ENCODE results near the gene RASL10B. TPM values are rescaled to one million over a fixed set of nuclear protein-coding genes. Genes with fewer than 3 reads are reported as not detected.
"Not testable (repeated sequence)": the region's sequence is repeated elsewhere in the genome, so short reads cannot be mapped to it uniquely, and the experiment has no call there.

The RASL10B gene
- total and polyA plus RNA-seq, 5 experiments from 2014 or later = 0.06 to 0.57 (median 0.38) TPM; not detected in 2

DNA sequence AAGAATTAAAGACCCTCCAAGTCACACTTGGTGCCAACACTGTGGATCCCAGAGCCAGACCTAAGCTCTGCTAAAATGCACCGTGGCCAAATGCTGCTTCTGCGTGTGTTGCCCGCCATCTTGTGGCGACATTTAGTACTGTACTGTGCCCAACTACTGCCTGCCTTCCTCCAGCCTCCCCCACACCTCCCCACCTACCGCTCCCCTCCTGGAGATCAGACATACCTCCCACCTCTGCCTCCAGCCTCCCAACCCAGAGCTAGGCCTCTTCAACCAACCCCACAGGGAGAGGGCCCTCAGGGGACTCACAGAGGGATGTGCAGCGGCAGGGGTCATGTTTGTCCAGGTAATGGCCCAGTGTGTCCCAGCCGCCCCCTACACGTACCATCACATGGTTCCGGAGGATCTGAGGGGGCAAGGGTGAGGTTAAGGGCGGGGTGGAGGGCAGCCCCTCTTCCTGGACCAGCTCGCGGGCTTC is 16.1 kb downstream of the RASL10B start:
- DNase-seq = peak; percentile 66 to 87 (median 77)
- Mint-ChIP-seq H3K4me1 (peaks cover 0 to 12% (median 7%) of the 10 kb centered on the region in 4 donors), H3K9me3 (peaks cover 0 to 2% (median 0%) of the 10 kb centered on the region in 9 donors), H3K4me3 (no peak overlapping the region), H3K36me3 (no peaks in the 10 kb centered on the region), H3K27ac (peak overlapping the region in 1 of 10 donors; percentile 29), H3K27me3 (peaks cover 25 to 60% (median 39%) of the 10 kb centered on the region in 5 donors)
- ATAC-seq = peak; percentile 96 to 99
- POLR2A ChIA-PET = interaction anchor here (0.6 to 1.6 kb wide), 5 partner anchors 15 to 581 kb away, joined by 3 to 5 read pairs (median 3); partner anchors contain the start of gene RASL10B

DNA sequence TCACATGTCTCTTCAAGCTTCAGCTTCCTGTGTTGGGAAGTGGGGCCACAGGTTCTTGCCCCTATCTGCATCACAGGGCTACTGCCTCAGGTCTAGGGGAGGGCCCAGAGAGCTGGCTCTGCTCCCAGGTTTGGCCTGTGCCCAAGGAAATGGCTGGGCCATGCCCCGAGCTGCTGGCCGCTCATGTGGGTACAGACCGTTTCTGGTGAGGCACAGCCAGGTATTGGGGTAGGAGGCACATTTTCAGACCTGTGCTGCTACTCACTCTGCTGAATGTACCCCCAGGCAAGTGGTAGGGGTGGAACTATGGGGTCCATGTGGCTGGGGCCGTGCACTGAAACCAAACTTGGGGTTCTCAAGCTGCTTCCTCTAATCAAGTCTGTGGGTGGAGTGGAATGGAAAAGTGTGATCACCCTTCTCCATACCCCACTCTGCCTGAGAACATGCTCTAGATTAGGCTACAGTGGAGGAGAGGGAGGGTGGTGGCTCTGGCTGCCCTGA is 17.0 kb downstream of the RASL10B start:
- H3K27me3 Mint-ChIP-seq = peaks cover 25 to 55% (median 39%) of the 10 kb centered on the region in 5 donors
- POLR2A ChIA-PET = interaction anchor here (1.4 kb wide), 1 partner anchor 16 kb away, joined by 5 read pairs; the partner anchor contains the start of gene RASL10B

GRCh38 chr17:35748979-35749378 is 17.5 kb downstream of the RASL10B start:
- DNase-seq (peak in 1 of 10 donors; percentile 6), ATAC-seq (no peak)
- no peaks in the 10 kb centered on the region for H3K36me3 Mint-ChIP-seq
- H3K4me3 Mint-ChIP-seq = peak overlapping the region in 2 of 10 donors; percentile 4 to 8
- peaks cover 0 to 2% (median 0%) of the 10 kb centered on the region in 9 donors for H3K9me3 Mint-ChIP-seq
- H3K4me1 Mint-ChIP-seq = peaks cover 0 to 12% (median 7%) of the 10 kb centered on the region in 4 donors
- peaks cover 25 to 50% (median 35%) of the 10 kb centered on the region in 5 donors for H3K27me3 Mint-ChIP-seq
- H3K27ac Mint-ChIP-seq = no peak overlapping the region
- POLR2A ChIA-PET = interaction anchor here (1.4 kb wide), 1 partner anchor 17 kb away, joined by 5 read pairs; the partner anchor contains the start of gene RASL10B

More for the DNA sequence above, 17.0 kb downstream of the RASL10B start:
- DNase-seq (peak in 1 of 10 donors; percentile 61), ATAC-seq (no peak)
- no peaks in the 10 kb centered on the region for H3K36me3 Mint-ChIP-seq
- H3K27ac Mint-ChIP-seq = no peak overlapping the region
- H3K4me3 Mint-ChIP-seq = no peak overlapping the region
- H3K9me3 Mint-ChIP-seq = peaks cover 0 to 2% (median 0%) of the 10 kb centered on the region in 9 donors
- H3K4me1 Mint-ChIP-seq = peaks cover 0 to 12% (median 7%) of the 10 kb centered on the region in 4 donors

DNA sequence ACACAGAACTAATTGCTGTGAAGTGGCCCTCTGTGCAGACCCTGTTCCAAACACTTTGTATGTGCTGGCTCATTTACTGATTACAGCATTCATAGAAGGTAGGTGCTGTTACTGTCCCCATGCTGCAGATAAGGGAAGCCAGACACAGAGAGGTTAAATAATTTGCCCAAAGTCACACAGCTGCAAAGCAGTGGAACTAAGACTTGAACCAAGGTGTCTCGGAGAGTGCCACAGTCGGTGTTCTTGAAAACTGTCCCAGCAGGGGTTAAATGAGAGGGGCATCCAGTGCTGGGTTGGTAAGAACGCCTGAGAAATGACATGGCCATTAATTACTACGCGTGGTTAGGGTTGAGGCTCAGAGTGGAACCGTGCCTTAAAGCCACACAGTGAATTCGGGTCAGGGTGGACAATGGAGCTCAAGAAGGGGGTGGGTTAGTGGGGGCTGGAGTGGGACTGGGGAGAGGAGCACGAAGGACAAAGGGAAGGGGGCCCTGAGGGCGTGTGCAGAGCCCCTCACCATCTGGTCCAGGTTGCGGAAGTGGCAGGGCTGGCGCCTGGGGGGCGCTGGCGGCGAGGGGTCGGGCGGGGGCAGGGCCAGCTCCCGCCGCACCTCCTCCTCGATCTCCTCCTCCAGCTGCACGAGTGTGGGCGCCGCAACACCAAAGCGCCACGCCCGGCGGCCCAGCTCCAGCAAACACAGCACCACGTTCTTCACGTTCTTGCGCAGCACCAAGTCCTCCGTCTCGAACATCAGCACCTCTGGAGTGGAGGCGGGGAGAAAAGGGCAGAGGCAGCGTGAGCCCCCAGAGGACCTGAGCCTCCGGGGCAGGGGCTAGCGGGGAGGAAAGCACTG is 18.3 kb downstream of the RASL10B start:
- DNase-seq (no peak), ATAC-seq (peak in 1 of 2 donors; percentile 41)
- Mint-ChIP-seq H3K27ac (no peak overlapping the region), H3K4me1 (peaks cover under 1 to 12% (median 7%) of the 10 kb centered on the region in 4 donors), H3K9me3 (peaks cover 0 to 2% (median 0%) of the 10 kb centered on the region in 9 donors), H3K36me3 (no peaks in the 10 kb centered on the region), H3K27me3 (peaks cover 23 to 45% (median 33%) of the 10 kb centered on the region in 5 donors), H3K4me3 (peak overlapping the region in 5 of 10 donors; percentile 30 to 58 (median 45))
- POLR2A ChIA-PET = interaction anchor here (0.6 kb wide), 1 partner anchor 13 kb away, joined by 6 read pairs; no protein-coding TSS in a partner anchor

GRCh38 chr17:35750526-35751395 is 19.3 kb downstream of the RASL10B start:
- peaks cover 3 to 12% (median 8%) of the 10 kb centered on the region in 4 donors for H3K4me1 Mint-ChIP-seq
- H3K27ac Mint-ChIP-seq = peak overlapping the region in 1 of 10 donors; percentile 11
- peak in 1 of 10 donors; percentile 50 for DNase-seq
- POLR2A ChIA-PET = interaction anchor here (0.6 kb wide), 1 partner anchor 12 kb away, joined by 6 read pairs; no protein-coding TSS in a partner anchor
- H3K9me3 Mint-ChIP-seq = peaks cover 0 to 2% (median 0%) of the 10 kb centered on the region in 9 donors
- no peak for ATAC-seq
- peak overlapping the region in 2 of 10 donors; percentile 20 to 58 for H3K4me3 Mint-ChIP-seq
- H3K27me3 Mint-ChIP-seq = peaks cover 23 to 45% (median 33%) of the 10 kb centered on the region in 5 donors
- peaks cover 0 to 2% (median 0%) of the 10 kb centered on the region in 3 donors for H3K36me3 Mint-ChIP-seq

DNA sequence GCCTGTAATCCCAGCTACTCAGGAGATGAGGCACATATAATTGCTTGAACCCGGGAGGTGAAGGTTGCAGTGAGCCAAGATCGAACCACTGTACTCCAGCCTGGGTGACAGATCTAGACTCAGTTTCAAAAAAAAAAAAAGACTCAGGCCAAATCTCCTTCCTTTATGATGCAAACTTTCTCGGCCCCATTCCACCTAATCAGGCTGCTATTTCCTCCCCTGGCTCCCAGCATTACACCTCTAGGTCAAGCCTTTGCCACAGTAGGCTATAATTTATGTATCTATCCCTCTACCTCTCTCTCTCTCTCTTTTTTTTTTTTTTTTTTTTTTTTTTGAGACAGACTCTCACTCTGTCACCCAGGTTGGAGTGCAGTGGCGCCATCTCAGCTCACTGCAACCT is 20.1 kb downstream of the RASL10B start:
- Mint-ChIP-seq H3K27ac (peak overlapping the region in 1 of 10 donors; percentile 8), H3K4me1 (peaks cover 3 to 12% (median 8%) of the 10 kb centered on the region in 4 donors), H3K27me3 (peaks cover 23 to 45% (median 33%) of the 10 kb centered on the region in 5 donors)
- H3K4me3 Mint-ChIP-seq, POLR2A ChIA-PET, DNase-seq, ATAC-seq, H3K9me3 Mint-ChIP-seq, H3K36me3 Mint-ChIP-seq: not testable (repeated sequence)

DNA sequence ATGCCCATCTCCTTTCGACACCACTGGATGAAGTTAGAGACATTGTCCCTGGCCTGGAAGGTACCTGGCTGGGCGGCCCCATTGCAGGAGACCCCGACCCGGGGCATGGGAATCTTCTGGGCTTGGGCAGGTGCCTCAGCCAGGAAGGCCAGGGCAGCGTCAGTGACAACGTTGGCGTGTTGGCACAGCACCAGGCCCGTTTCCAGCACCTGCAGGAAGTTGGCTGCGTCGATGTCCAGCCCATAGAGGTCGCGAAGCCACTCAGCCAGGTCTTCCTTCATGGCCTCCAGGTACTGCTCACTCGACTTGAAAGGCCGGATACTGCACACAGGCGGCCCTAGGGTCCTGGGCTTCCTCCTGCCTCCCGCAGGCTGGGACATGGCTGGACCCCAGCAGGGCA is 21.0 kb downstream of the RASL10B start:
- Mint-ChIP-seq H3K27me3 (peaks cover 21 to 43% (median 32%) of the 10 kb centered on the region in 5 donors), H3K27ac (no peak overlapping the region)
- POLR2A ChIA-PET = no interaction called here

DNA sequence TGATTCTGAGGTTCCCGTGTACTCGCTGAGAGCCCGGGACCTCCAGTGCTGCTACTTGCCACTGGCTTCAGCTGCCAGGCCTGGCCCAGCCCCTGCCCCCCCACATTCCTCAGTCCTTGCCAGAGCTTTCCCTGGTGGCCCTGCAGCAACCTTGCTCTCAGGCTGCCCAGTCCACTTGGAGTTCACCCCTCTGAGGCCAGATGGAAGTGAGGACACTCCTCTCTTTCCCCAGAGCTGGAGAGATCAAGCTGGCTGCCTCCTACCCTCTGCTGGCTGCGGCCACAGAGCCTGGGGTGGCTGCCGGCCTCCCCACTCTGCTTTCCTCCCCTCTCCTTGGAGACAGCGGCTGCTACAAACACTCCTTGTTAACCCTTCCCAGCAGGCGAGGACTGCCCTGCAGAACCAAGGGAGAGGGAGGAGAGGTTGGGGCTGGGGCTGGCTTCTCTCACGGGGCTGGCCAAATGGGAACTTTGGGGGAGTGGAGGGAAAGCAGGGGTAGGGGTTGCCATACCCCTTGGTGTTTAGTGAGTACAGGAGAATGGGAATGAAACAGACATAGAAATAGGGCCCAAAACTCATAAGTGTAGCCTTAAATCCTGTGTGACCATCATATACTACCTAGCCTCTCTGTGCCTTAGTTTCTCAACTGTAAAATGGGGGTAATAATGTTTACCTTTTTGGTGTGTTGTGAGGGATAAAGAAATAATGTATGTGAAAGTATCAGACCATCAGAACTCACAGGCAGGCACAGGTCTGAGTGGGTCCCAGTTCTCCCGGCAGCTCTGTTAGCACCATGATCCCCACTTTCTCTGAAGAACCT is 21.7 kb downstream of the RASL10B start, which contains the start of gene GAS2L2:
TSS of gene GAS2L2 (minus strand) at position 295 of the 820 bp plus-strand sequence. CDS start 389 bp downstream, outside the sequence.
- peak in 1 of 10 donors; percentile 27 for DNase-seq
- POLR2A ChIA-PET = no interaction called here
- no peak for ATAC-seq
- Mint-ChIP-seq H3K27me3 (peaks cover 19 to 41% (median 30%) of the 10 kb centered on the region in 5 donors), H3K9me3 (peaks cover 0 to 2% (median 0%) of the 10 kb centered on the region in 9 donors), H3K27ac (no peak within 1 kb of the TSS), H3K4me3 (no peak within 1 kb of the TSS), H3K4me1 (peaks cover 3 to 12% (median 6%) of the 10 kb centered on the region in 4 donors), H3K36me3 (peaks cover 0 to 2% (median 0%) of the 10 kb centered on the region in 3 donors)

More for the DNA sequence above, 21.0 kb downstream of the RASL10B start:
- DNase-seq (no peak), ATAC-seq (no peak)
- Mint-ChIP-seq H3K4me3 (no peak overlapping the region), H3K36me3 (peaks cover 0 to 2% (median 0%) of the 10 kb centered on the region in 3 donors), H3K4me1 (peaks cover 3 to 12% (median 7%) of the 10 kb centered on the region in 4 donors), H3K9me3 (peaks cover 0 to 2% (median 0%) of the 10 kb centered on the region in 9 donors)

GRCh38 chr17:35757243-35757642 is 25.8 kb downstream of the RASL10B start:
- Mint-ChIP-seq H3K36me3 (peaks cover 0 to 2% (median 0%) of the 10 kb centered on the region in 3 donors), H3K27ac (no peak overlapping the region), H3K4me1 (peaks cover 0 to 4% (median 0%) of the 10 kb centered on the region in 4 donors), H3K27me3 (peaks cover 0 to 4% (median 0%) of the 10 kb centered on the region in 5 donors), H3K4me3 (no peak overlapping the region), H3K9me3 (no peaks in the 10 kb centered on the region)
- DNase-seq = no peak
- POLR2A ChIA-PET = no interaction called here
- no peak for ATAC-seq

DNA sequence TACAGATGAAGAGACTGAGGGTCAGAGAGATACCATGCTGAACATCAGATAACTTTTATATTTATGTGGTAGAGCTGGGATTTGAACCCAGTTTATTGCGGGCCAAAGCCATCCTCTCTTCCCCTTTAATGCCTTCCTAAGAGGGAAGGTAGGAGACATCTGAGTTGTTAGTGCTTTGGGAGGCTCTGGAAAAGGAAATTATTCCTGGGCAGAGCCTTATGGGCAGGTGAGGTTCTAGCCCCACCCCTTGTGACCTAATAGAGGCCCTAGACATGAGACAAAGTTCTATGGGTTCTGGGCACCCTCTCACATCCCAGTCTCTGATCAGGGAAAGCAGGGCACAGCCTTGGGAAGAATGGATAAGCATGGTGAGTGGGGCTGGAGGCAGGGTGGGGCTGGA is 29.1 kb downstream of the RASL10B start, which contains the start of gene C17orf50:
TSS of gene C17orf50 (plus strand) at position 301 of the 400 bp plus-strand sequence. CDS start at position 356, 55 bp downstream.
- no peaks in the 10 kb centered on the region for H3K9me3 Mint-ChIP-seq
- H3K4me1 Mint-ChIP-seq = peaks cover 6 to 9% (median 7%) of the 10 kb centered on the region in 4 donors
- ATAC-seq (no peak), DNase-seq (no peak)
- no peaks in the 10 kb centered on the region for H3K36me3 Mint-ChIP-seq
- no peak within 1 kb of the TSS for H3K4me3 Mint-ChIP-seq
- H3K27me3 Mint-ChIP-seq = no peaks in the 10 kb centered on the region
- POLR2A ChIA-PET = interaction anchor here (1.0 kb wide), 1 partner anchor 30 kb away, joined by 3 read pairs; no protein-coding TSS in a partner anchor
- peak within 1 kb of the TSS in 1 of 10 donors; percentile 38 for H3K27ac Mint-ChIP-seq
